Esophagus muscularis mucosa (tissue), 3 donors: ENCODE data around the gene CDIPT.

ENCODE experiments used
- CTCF ChIP-seq, 3 experiments: fragments of 200-600 bp in 2 of 3; fragments of 450-650 bp in 1 of 3; sonication (generic) in 2 of 3; IDR thresholded peaks; one replicate each; pipeline ENCODE4 v1.5.1; 2017 to 2019; ENCODE audit warnings: antibody characterized with exemption in 3 of 3, mild to moderate bottlenecking in 2 of 3, moderate library complexity in 1 of 3
- POLR2A ChIP-seq: fragments of 450-650 bp; IDR thresholded peaks from one replicate; pipeline ENCODE4 v1.6.1; 2017; ENCODE audit warnings: antibody characterized with exemption, moderate library complexity, mild to moderate bottlenecking, low read depth

GRCh38 chr16:29912087-29912486 is 49.1 kb upstream of the CDIPT start:
- TF ChIP-seq CTCF (IDR thresholded peaks at IDR 0.05) (no peak), POLR2A (no peak)
